Bronchial epithelial cell (primary cell): ENCODE data around the gene FGFR2. TPM values are rescaled to one million over a fixed set of nuclear protein-coding genes. Genes with fewer than 3 reads are reported as not detected.

Experiments used
- DNase-seq: peaks from one replicate; pipeline ENCODE4 v3.0.0-alpha.2; 2010; ENCODE audit warnings: low read depth
- FAIRE-seq: peaks from 2 replicates; lab custom pipeline; 2011; peaks lifted over from hg19 to GRCh38; lab: Jason Lieb, UNC
- H3K27me3 ChIP-seq: 2 replicates; pipeline ENCODE4 v1.5.1; 2011; ENCODE audit warnings: low read length; ENCODE audit not compliant: control insufficient read depth, insufficient read depth
- H3K36me3 ChIP-seq: 2 replicates; pipeline ENCODE4 v1.5.1; 2011; ENCODE audit warnings: low read length; ENCODE audit not compliant: control insufficient read depth, insufficient read depth
- H3K4me3 ChIP-seq: 2 replicates; pipeline ENCODE4 v1.5.1; 2011; ENCODE audit warnings: mild to moderate bottlenecking, low read depth, low read length, control low read depth
- CTCF ChIP-seq: IDR thresholded peaks from 2 replicates; pipeline ENCODE4 v1.5.1; 2011; ENCODE audit warnings: mild to moderate bottlenecking, moderate library complexity, low read length, control low read depth, inconsistent platforms; ENCODE audit not compliant: insufficient read depth, severe bottlenecking
- total RNA-seq: library from RNA; depleted of rRNA; stranded (reverse); fragments of >200 nt; gene quantifications from 2 replicates; pipeline ENCODE4 v1.2.1, GENCODE V29; 2014

Gene FGFR2
- total RNA-seq, 1 donor from 2014 or later = 16.8 TPM

DNA sequence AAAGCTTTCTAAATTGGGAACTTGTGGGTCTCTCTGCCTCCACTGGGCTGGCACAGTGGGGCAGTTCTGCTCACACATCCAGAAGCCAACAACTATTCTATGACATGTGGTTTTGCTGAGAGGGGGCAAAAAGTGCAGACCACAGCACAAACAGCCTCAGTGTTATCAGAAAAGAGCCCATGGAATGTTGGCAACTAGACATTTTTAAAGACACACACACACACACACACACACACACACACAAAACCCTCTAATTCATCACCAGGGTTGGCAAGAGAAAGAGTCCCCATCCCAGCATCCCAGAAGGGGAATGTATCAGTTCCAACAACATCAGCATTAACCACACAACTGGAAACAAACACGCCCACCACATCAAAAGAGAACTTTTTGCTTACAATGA is 117.1 kb downstream of the FGFR2 start:
- TF ChIP-seq CTCF = no peak
- Histone ChIP-seq H3K27me3 (no peaks in the 10 kb centered on the region), H3K4me3 (no peak overlapping the region), H3K36me3 (peaks cover 6% of the 10 kb centered on the region)
- FAIRE-seq = peak; percentile 58
- no peak for DNase-seq

GRCh38 chr10:121478556-121478955 is 119.7 kb downstream of the FGFR2 start:
- Histone ChIP-seq H3K36me3 (peaks cover 2% of the 10 kb centered on the region), H3K4me3 (no peak overlapping the region), H3K27me3 (no peaks in the 10 kb centered on the region)
- FAIRE-seq = no peak
- DNase-seq = no peak
- no peak for TF ChIP-seq CTCF

- TF ChIP-seq CTCF = no peak
- DNase-seq (peak; percentile 30), FAIRE-seq (peak; percentile 98)
- H3K4me3 ChIP-seq = no peak overlapping the region
- no peaks in the 10 kb centered on the region for H3K27me3 ChIP-seq
- no peaks in the 10 kb centered on the region for H3K36me3 ChIP-seq
These were observed 128.2 kb downstream of the FGFR2 start for GRCh38 chr10:121469797-121470606.

GRCh38 chr10:121468726-121469125 is 129.5 kb downstream of the FGFR2 start:
- H3K4me3 ChIP-seq = no peak overlapping the region
- no peaks in the 10 kb centered on the region for H3K36me3 ChIP-seq
- H3K27me3 ChIP-seq = no peaks in the 10 kb centered on the region
- TF ChIP-seq CTCF = no peak
- FAIRE-seq (no peak), DNase-seq (no peak)

- no peak for TF ChIP-seq CTCF
- FAIRE-seq = no peak
These were observed 131.8 kb downstream of the FGFR2 start for GRCh38 chr10:121466424-121466823.

DNA sequence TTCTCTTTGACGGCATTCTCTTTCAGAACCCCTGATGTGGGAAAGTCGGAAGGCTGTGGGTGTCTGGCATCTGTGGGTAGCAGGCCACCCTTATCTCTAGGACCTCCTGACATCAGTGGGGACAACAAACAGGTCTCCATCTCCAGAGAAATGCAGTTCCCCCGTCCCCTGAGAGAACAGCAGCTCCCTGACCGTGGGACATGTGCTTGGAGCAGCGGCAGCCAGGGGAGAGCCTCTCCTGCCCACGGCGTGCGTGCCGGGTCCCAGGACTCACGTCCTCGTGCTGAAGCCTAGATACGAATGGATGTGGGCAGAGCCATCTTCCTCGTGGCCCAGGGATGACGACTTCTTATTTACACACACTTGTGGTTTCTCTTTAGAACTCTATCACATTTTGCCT is 133.0 kb downstream of the FGFR2 start:
- TF ChIP-seq CTCF = no peak
- Histone ChIP-seq H3K27me3 (no peaks in the 10 kb centered on the region), H3K4me3 (no peak overlapping the region), H3K36me3 (no peaks in the 10 kb centered on the region)
- FAIRE-seq (no peak), DNase-seq (no peak)

More at GRCh38 chr10:121466424-121466823, 131.8 kb downstream of the FGFR2 start:
- H3K36me3 ChIP-seq = no peaks in the 10 kb centered on the region
- no peak for DNase-seq
- H3K4me3 ChIP-seq = no peak overlapping the region
- H3K27me3 ChIP-seq = no peaks in the 10 kb centered on the region
